ENCODE data around the gene FRAT1. TPM values are rescaled to one million over a fixed set of nuclear protein-coding genes. Genes with fewer than 3 reads are reported as not detected.

The FRAT1 gene
- total RNA-seq, 1 donor from 2014 or later = 4.2 TPM

DNA sequence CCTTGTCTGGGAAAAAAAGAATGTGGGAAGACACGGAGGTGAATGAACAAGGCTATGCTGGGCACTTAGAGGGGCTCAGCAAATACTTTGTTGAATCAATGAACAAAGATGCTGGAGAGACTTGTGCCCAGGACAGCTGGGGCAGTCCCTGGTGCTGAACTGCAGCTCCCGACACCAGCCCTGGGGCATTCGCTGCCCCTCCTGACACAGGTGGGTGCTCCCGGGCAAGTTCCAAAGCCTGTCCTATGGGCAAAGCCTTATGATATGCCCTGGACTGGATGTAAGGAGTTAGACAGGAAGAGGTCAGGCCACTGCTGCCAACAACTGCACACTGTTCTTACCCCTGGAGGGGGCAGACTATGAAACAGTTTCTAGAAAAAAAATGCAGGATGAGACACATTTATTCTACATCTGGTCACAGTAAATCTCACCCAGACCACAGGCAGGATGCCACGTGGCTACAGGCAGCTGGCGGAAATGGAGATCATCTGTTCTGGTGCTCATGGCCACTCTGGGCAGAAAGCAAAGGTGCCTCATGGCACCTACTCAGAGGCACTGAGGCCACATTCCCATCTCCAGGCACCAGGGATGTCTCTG is 37.3 kb downstream of the FRAT1 start:
- Histone ChIP-seq H3K27ac (replicated peaks) (peak overlapping the region; percentile 52), H3K9me3 (replicated peaks) (no peaks in the 10 kb centered on the region), H3K27me3 (ENCODE audit: low read depth) (no peaks in the 10 kb centered on the region), H3K36me3 (peaks cover 38% of the 10 kb centered on the region), H3K4me3 (no peak overlapping the region), H3K4me1 (peaks cover 21% of the 10 kb centered on the region)
- TF ChIP-seq, protein P1, sequence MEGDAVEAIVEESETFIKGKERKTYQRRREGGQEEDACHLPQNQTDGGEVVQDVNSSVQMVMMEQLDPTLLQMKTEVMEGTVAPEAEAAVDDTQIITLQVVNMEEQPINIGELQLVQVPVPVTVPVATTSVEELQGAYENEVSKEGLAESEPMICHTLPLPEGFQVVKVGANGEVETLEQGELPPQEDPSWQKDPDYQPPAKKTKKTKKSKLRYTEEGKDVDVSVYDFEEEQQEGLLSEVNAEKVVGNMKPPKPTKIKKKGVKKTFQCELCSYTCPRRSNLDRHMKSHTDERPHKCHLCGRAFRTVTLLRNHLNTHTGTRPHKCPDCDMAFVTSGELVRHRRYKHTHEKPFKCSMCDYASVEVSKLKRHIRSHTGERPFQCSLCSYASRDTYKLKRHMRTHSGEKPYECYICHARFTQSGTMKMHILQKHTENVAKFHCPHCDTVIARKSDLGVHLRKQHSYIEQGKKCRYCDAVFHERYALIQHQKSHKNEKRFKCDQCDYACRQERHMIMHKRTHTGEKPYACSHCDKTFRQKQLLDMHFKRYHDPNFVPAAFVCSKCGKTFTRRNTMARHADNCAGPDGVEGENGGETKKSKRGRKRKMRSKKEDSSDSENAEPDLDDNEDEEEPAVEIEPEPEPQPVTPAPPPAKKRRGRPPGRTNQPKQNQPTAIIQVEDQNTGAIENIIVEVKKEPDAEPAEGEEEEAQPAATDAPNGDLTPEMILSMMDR (IDR thresholded peaks at IDR 0.05; ENCODE audit: borderline replicate concordance) = no peak
- intact Hi-C loops (cut with micrococcal nuclease) = no loop called here
- DNase-seq = no peak

DNA sequence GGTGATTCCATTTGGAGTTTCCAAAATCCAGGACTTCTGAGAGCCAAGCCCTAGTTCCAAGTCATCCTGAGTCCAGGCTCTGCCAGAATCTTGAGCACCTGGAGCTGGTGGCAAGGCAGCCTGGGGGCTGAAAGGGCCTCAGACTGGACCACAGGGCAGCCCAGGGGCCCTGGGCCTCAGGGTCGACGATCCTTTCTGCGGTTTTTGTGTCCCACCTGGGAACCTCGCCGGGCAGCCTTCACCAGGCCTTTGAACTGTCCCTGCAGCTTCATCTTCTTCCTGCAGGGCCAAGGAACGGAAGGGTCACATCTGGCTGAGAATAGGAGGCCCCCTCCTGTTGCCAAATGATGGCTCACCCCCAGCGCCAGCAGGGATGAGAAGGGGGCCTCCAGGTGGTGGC is 37.8 kb downstream of the FRAT1 start:
- Histone ChIP-seq H3K4me1 (peaks cover 21% of the 10 kb centered on the region), H3K27ac (replicated peaks) (no peak overlapping the region), H3K27me3 (ENCODE audit: low read depth) (no peaks in the 10 kb centered on the region), H3K36me3 (peaks cover 38% of the 10 kb centered on the region), H3K4me3 (no peak overlapping the region), H3K9me3 (replicated peaks) (no peaks in the 10 kb centered on the region)
- TF ChIP-seq, protein P1 (IDR thresholded peaks at IDR 0.05; ENCODE audit: borderline replicate concordance) = no peak
- DNase-seq = no peak
- intact Hi-C loops (cut with micrococcal nuclease) = no loop called here

DNA sequence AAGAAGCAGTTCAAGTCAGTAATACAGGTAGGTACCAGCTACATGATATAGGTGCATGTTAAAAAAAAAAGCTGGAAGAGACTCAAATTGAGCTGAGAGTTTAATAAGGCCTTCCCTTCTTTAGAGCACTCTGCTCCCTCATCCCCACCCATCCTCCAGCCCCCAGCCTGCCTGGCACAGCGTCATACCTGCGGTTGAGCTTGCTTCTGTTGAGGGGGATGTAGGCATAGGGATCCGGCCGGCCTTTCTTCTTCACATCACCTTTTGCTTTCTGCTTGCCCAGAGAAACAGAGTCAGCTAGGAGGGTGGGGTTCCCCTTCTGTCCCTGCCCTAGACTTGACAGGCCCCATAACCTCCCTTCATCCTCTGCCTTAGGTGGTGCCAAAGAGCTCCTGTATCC is 39.3 kb downstream of the FRAT1 start:
- H3K36me3 ChIP-seq = peaks cover 47% of the 10 kb centered on the region

DNA sequence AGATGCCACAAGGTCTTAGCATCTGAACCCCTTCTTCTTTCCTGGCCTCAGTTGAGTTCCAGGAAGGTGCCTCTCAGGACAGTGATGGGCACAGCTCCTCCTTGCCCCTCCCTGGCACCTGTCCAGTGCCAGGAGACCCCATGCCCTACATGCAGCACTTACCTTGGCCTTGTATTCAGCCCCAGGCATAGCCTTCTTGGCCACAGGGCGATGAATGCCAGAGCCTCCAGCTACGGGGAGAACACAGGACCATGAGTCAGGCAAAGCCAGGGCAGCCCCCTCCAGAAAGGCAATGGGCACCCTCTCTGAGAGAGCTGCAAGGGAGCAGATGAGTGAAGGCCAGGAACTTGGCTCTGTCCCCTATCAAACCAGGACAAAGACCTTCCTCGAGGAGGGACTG is 39.7 kb downstream of the FRAT1 start:
- intact Hi-C loops (cut with micrococcal nuclease) = no loop called here
- Histone ChIP-seq H3K36me3 (peaks cover 51% of the 10 kb centered on the region), H3K27me3 (ENCODE audit: low read depth) (no peaks in the 10 kb centered on the region), H3K27ac (replicated peaks) (no peak overlapping the region), H3K4me1 (peaks cover 21% of the 10 kb centered on the region), H3K9me3 (replicated peaks) (no peaks in the 10 kb centered on the region), H3K4me3 (no peak overlapping the region)
- DNase-seq = no peak
- TF ChIP-seq, protein P1 (IDR thresholded peaks at IDR 0.05; ENCODE audit: borderline replicate concordance) = no peak

More for the DNA sequence above, 39.3 kb downstream of the FRAT1 start:
- H3K27ac ChIP-seq (replicated peaks) = no peak overlapping the region
- H3K4me1 ChIP-seq = peaks cover 21% of the 10 kb centered on the region
- intact Hi-C loops (cut with micrococcal nuclease) = no loop called here
- DNase-seq = no peak
- no peak overlapping the region for H3K4me3 ChIP-seq
- TF ChIP-seq, protein P1 (IDR thresholded peaks at IDR 0.05; ENCODE audit: borderline replicate concordance) = no peak
- no peaks in the 10 kb centered on the region for H3K9me3 ChIP-seq (replicated peaks)
- no peaks in the 10 kb centered on the region for H3K27me3 ChIP-seq (ENCODE audit: low read depth)

DNA sequence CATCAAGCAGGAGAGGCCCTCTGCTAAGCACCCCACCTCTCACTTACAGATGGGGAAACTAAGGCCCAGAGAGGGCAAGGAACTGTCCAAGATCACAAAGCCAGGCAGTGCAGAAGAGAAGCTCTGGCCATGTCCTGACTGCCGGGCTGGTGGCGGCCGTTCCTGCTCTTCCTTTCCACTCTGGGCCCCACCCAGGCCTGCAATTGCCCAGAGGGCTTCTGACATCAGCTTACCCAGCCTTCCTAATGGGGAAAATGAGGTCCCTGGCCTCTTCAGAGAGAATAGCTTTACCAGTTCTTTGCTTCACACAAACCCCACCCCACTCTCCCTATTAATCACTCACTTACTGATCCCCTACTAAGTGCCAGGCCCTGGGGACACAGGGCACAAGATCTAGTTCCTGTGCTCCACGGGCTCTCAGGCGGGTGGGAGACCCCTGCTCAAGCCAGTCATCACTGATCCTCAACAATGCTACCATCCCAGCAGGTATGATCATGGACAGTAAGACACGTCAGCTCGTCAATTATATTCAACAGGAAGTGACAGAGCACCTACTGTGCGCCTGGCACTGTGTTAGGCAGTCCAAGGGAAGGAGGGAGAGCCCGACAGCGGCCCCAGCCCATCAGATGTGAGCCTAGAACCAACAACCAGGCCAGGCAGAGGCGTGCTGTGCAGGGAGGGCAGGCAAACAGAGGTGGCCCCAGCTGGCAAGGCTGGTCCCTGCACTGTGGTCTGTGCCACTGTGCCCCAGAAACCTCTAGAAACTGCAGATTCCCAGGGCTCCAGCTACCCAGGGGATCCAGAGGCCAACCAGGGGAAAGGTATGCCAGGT is 41.9 kb downstream of the FRAT1 start:
- H3K27me3 ChIP-seq (ENCODE audit: low read depth) = no peaks in the 10 kb centered on the region
- TF ChIP-seq, protein P1 (IDR thresholded peaks at IDR 0.05; ENCODE audit: borderline replicate concordance) = no peak
- intact Hi-C loops (cut with micrococcal nuclease) = no loop called here
- no peak for DNase-seq
- no peak overlapping the region for H3K4me3 ChIP-seq
- peaks cover 9% of the 10 kb centered on the region for H3K4me1 ChIP-seq
- H3K27ac ChIP-seq (replicated peaks) = no peak overlapping the region
- peaks cover 69% of the 10 kb centered on the region for H3K36me3 ChIP-seq
- no peaks in the 10 kb centered on the region for H3K9me3 ChIP-seq (replicated peaks)

Measured in left ventricle myocardium inferior (tissue), 1 donor.